Liver (tissue), 3 donors: ENCODE measurements around the gene CUL5.
A peak's percentile ranks its signal among the peaks of the same experiment; 100 is the strongest.

ENCODE experiments used
- CTCF ChIP-seq: fragments of 150-350 bp; IDR thresholded peaks from 2 replicates; pipeline ENCODE4 v1.5.1; 2017; ENCODE audit warnings: improper control_type of control experiment, low read depth, low read length; ENCODE audit not compliant: missing input control
- GABPA ChIP-seq, 2 donors: IDR thresholded peaks in 1 of 2; conservative IDR thresholded peaks in 1 of 2; 2 replicates each; pipeline ENCODE4 v1.6.1; 2016; ENCODE audit warnings: antibody characterized with exemption in 2 of 2, mild to moderate bottlenecking in 1 of 2, moderate library complexity in 1 of 2
- JUND ChIP-seq, 2 donors: IDR thresholded peaks; 2 replicates each; pipeline ENCODE4 v1.6.1; 2016; ENCODE audit warnings: antibody characterized with exemption in 2 of 2
- MAX ChIP-seq: IDR thresholded peaks from 2 replicates; pipeline ENCODE4 v1.6.1; 2016; ENCODE audit warnings: antibody characterized with exemption
- REST ChIP-seq: IDR thresholded peaks from 2 replicates; pipeline ENCODE4 v1.6.1; 2016; ENCODE audit warnings: antibody characterized with exemption, mild to moderate bottlenecking
- SP1 ChIP-seq: IDR thresholded peaks from 2 replicates; pipeline ENCODE4 v1.6.1; 2018; ENCODE audit warnings: antibody characterized with exemption, mild to moderate bottlenecking
- TAF1 ChIP-seq: conservative IDR thresholded peaks from 2 replicates; pipeline ENCODE4 v1.6.1; 2016; ENCODE audit warnings: antibody characterized with exemption, mild to moderate bottlenecking
- TF ChIP-seq, protein P1 (sequence below): IDR thresholded peaks from 2 replicates; pipeline ENCODE4 v1.6.1; 2016; ENCODE audit warnings: antibody characterized with exemption
- TF ChIP-seq, protein P2 (sequence below): IDR thresholded peaks from 2 replicates; pipeline ENCODE4 v1.6.1; 2016; ENCODE audit warnings: antibody characterized with exemption
- donor health status: healthy.
- donor health status: healthy.

GRCh38 chr11:108135845-108136544 is 127.3 kb downstream of the CUL5 start:
- TF ChIP-seq CTCF, result peak; percentile 14
- TF ChIP-seq GABPA (IDR thresholded peaks at IDR 0.05 in 1 of 2, conservative IDR thresholded peaks at IDR 0.05 in 1 of 2), result no peak
- no peak for TF ChIP-seq REST
- TF ChIP-seq TAF1, result no peak
- no peak for TF ChIP-seq JUND (IDR thresholded peaks at IDR 0.05)
- TF ChIP-seq, protein P1, sequence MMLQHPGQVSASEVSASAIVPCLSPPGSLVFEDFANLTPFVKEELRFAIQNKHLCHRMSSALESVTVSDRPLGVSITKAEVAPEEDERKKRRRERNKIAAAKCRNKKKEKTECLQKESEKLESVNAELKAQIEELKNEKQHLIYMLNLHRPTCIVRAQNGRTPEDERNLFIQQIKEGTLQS, result no peak
- no peak for TF ChIP-seq SP1
- TF ChIP-seq, protein P2, sequence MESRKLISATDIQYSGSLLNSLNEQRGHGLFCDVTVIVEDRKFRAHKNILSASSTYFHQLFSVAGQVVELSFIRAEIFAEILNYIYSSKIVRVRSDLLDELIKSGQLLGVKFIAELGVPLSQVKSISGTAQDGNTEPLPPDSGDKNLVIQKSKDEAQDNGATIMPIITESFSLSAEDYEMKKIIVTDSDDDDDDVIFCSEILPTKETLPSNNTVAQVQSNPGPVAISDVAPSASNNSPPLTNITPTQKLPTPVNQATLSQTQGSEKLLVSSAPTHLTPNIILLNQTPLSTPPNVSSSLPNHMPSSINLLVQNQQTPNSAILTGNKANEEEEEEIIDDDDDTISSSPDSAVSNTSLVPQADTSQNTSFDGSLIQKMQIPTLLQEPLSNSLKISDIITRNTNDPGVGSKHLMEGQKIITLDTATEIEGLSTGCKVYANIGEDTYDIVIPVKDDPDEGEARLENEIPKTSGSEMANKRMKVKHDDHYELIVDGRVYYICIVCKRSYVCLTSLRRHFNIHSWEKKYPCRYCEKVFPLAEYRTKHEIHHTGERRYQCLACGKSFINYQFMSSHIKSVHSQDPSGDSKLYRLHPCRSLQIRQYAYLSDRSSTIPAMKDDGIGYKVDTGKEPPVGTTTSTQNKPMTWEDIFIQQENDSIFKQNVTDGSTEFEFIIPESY, result no peak
- TF ChIP-seq MAX, result no peak
